Endothelial cell of umbilical vein (primary cell): ENCODE data around the gene NABP1. TPM values are rescaled to one million over a fixed set of nuclear protein-coding genes. Genes with fewer than 3 reads are reported as not detected.

Experiments
- BruUV-seq: library from RNA; stranded (reverse); fragments of 400-500 nt; replicated peaks from 2 replicates; lab custom pipeline; 2021; lab: Mats Ljungman, UMichigan
- CTCF ChIA-PET: fragments of 300-600, 350-600 bp; sonication (Branson Sonifier 250); formaldehyde crosslinking; loops from one replicate; lab custom pipeline; 2021; ENCODE audit warnings: antibody characterized with exemption, inconsistent platforms; lab: Charles Lee
- POLR2A ChIA-PET: fragments of 300-600, 350-600 bp; sonication (Branson Sonifier 250); formaldehyde crosslinking; loops from one replicate; lab custom pipeline; 2021; ENCODE audit warnings: antibody characterized with exemption, inconsistent platforms; lab: Charles Lee
- DNase-seq: peaks from one replicate; pipeline ENCODE4 v3.0.0-alpha.2; 2011; ENCODE audit warnings: low read depth, low spot score
- FAIRE-seq: peaks from 2 replicates; lab custom pipeline; 2011; peaks lifted over from hg19 to GRCh38; lab: Jason Lieb, UNC
- H2AFZ ChIP-seq: 2 replicates; pipeline ENCODE4 v1.6.0; 2012; ENCODE audit warnings: low read depth, low read length, control low read depth, inconsistent platforms
- H3K27ac ChIP-seq: 2 replicates; pipeline ENCODE4 v1.5.1; 2011; ENCODE audit warnings: low read depth, mild to moderate bottlenecking, control low read depth, low read length, moderate library complexity; ENCODE audit not compliant: insufficient read depth
- H3K27me3 ChIP-seq, 2 experiments: 2 replicates each; pipeline versions ENCODE4 v1.6.0 to v1.6.1; 2011; ENCODE audit warnings: low read length in 2 of 2, mixed read lengths in 1 of 2; ENCODE audit not compliant: control insufficient read depth in 2 of 2, insufficient read depth in 2 of 2
- H3K36me3 ChIP-seq, 2 experiments: 2 replicates in 1 of 2; 3 replicates in 1 of 2; pipeline ENCODE4 v1.5.1; 2011; ENCODE audit warnings: low read length in 2 of 2, mild to moderate bottlenecking in 1 of 2, moderate library complexity in 1 of 2; ENCODE audit not compliant: control insufficient read depth in 2 of 2, insufficient read depth in 2 of 2; ENCODE audit errors: extremely low read depth in 1 of 2
- H3K4me1 ChIP-seq: 3 replicates; pipeline ENCODE4 v1.5.1; 2011; ENCODE audit warnings: mild to moderate bottlenecking, low read length; ENCODE audit not compliant: control insufficient read depth, insufficient read depth; ENCODE audit errors: extremely low read depth
- H3K4me2 ChIP-seq: 2 replicates; pipeline ENCODE4 v1.6.1; 2011; ENCODE audit warnings: low read length, control low read depth, mixed read lengths; ENCODE audit not compliant: insufficient read depth
- H3K4me3 ChIP-seq, 3 experiments: fragments of 200-600 bp in 1 of 3; sonication (generic), shearing (Covaris generic) in 1 of 3; replicated peaks in 1 of 3; 2 replicates each; pipeline ENCODE4 v1.5.1; 2011 to 2016; ENCODE audit warnings: control low read depth in 3 of 3, low read length in 3 of 3, mild to moderate bottlenecking in 2 of 3, inconsistent platforms in 1 of 3, low read depth in 1 of 3, moderate library complexity in 1 of 3; ENCODE audit not compliant: insufficient read depth in 1 of 3
- H3K79me2 ChIP-seq: 2 replicates; pipeline ENCODE4 v1.6.0; 2012; ENCODE audit warnings: low read length, inconsistent platforms; ENCODE audit not compliant: control insufficient read depth, insufficient read depth
- H3K9ac ChIP-seq: replicated peaks from 2 replicates; pipeline ENCODE3; 2011; ENCODE audit warnings: low read length, control low read depth; ENCODE audit not compliant: insufficient read depth; ENCODE audit errors: extremely low read depth
- H3K9me1 ChIP-seq: replicated peaks from 3 replicates; pipeline ENCODE4 v1.6.0; 2011; ENCODE audit warnings: mild to moderate bottlenecking, low read length; ENCODE audit not compliant: control insufficient read depth, insufficient read depth; ENCODE audit errors: extremely low read depth
- H3K9me3 ChIP-seq: replicated peaks from 2 replicates; pipeline ENCODE4 v1.5.1; 2012; ENCODE audit warnings: low read length, inconsistent platforms; ENCODE audit not compliant: control insufficient read depth, insufficient read depth
- H4K20me1 ChIP-seq: replicated peaks from 2 replicates; pipeline ENCODE3; 2011; ENCODE audit warnings: mild to moderate bottlenecking, low read length; ENCODE audit not compliant: control insufficient read depth, insufficient read depth; ENCODE audit errors: extremely low read depth
- CTCF ChIP-seq, 2 donors: IDR thresholded peaks; 1 replicate in 1 of 2; 2 replicates in 1 of 2; pipeline ENCODE4 v1.5.1; 2011; ENCODE audit warnings: low read length in 2 of 2, mild to moderate bottlenecking in 2 of 2, moderate library complexity in 2 of 2, control low read depth in 1 of 2, inconsistent platforms in 1 of 2, low read depth in 1 of 2; ENCODE audit not compliant: insufficient read depth in 1 of 2; ENCODE audit errors: extremely low read depth in 1 of 2
- EZH2 ChIP-seq: IDR thresholded peaks from 2 replicates; pipeline ENCODE4 v1.6.1; 2012; ENCODE audit warnings: borderline replicate concordance, low read depth, mild to moderate bottlenecking, moderate library complexity, low read length, inconsistent platforms; ENCODE audit not compliant: severe bottlenecking
- FOS ChIP-seq: IDR thresholded peaks from 2 replicates; pipeline ENCODE4 v1.6.1; 2011; ENCODE audit warnings: mild to moderate bottlenecking, low read length, moderate library complexity, borderline replicate concordance; ENCODE audit not compliant: insufficient read depth
- GATA2 ChIP-seq: IDR thresholded peaks from 2 replicates; pipeline ENCODE4 v1.7.0; 2011; ENCODE audit warnings: low read depth, mild to moderate bottlenecking, moderate library complexity, mixed read lengths, low read length; ENCODE audit not compliant: insufficient read length, insufficient read depth
- JUN ChIP-seq: IDR thresholded peaks from 2 replicates; pipeline ENCODE4 v1.6.1; 2011; ENCODE audit warnings: borderline replicate concordance, low read depth; ENCODE audit not compliant: insufficient read length, insufficient read depth
- MAX ChIP-seq: IDR thresholded peaks from 2 replicates; pipeline ENCODE4 v1.6.1; 2011; ENCODE audit not compliant: insufficient read depth, insufficient read length
- MYC ChIP-seq: IDR thresholded peaks from one replicate; pipeline ENCODE4 v1.6.1; 2011; ENCODE audit warnings: mild to moderate bottlenecking, low read depth, low read length
- POLR2A ChIP-seq: IDR thresholded peaks from 2 replicates; pipeline ENCODE4 v1.6.1; 2012; ENCODE audit warnings: low read depth, mild to moderate bottlenecking, control low read depth, low read length
- POLR2AphosphoS5 ChIP-seq: IDR thresholded peaks from 2 replicates; pipeline ENCODE4 v1.6.1; 2012; ENCODE audit warnings: low read depth, mild to moderate bottlenecking, control low read depth, low read length, moderate library complexity; ENCODE audit not compliant: insufficient read depth
- dilution Hi-C: fragments of 300-500 bp; cut with MboI; formaldehyde crosslinking; loops from one replicate; pipeline ENCODE4 v1.15.0; 2019; ENCODE audit warnings: low sequenced_read_pairs; ENCODE audit not compliant: extremely low pct_ligation_motif_present
- intact Hi-C: fragments of 100-400 bp; cut with micrococcal nuclease; formaldehyde crosslinking; loops from one replicate; pipeline ENCODE4 v1.10.0; 2022
- polyA plus RNA-seq, 4 experiments: library from polyadenylated mRNA; depleted of rRNA in 3 of 4; stranded (reverse) in 3 of 4; unstranded in 1 of 4; fragments of >200 nt; gene quantifications; 2 replicates each; pipeline versions ENCODE4 v1.2.1 to v1.2.3, GENCODE V29; 2011 to 2012; ENCODE audit warnings: missing spikeins in 1 of 4
- total RNA-seq: library from RNA; stranded (reverse); gene quantifications from 2 replicates; pipeline ENCODE4 v1.2.3, GENCODE V29; 2021

The NABP1 gene
- total and polyA plus RNA-seq, 2 donors (not counting 3 experiments of a cell fraction or from before 2014, with no cell fraction given): 14.7 to 47.6 TPM

GRCh38 chr2:191682126-191682525 is 4.2 kb downstream of the NABP1 start:
- peaks cover 4 to 43% of the 10 kb centered on the region in 2 experiments for H3K36me3 ChIP-seq
- no peaks in the 10 kb centered on the region for H3K9me1 ChIP-seq
- no peak overlapping the region for H2AFZ ChIP-seq
- H4K20me1 ChIP-seq: no peaks in the 10 kb centered on the region
- dilution Hi-C loops: no loop called here
- peaks cover 47% of the 10 kb centered on the region for H3K4me1 ChIP-seq
- intact Hi-C loops: loop anchor here (10.0 kb wide), 1 partner anchor 293 kb away; no protein-coding TSS in a partner anchor
- peak overlapping the region; percentile 26 for H3K27ac ChIP-seq
- no TSS peak for BruUV-seq
- no peaks in the 10 kb centered on the region for H3K27me3 ChIP-seq
- no peaks in the 10 kb centered on the region for H3K9me3 ChIP-seq
- ChIA-PET POLR2A (interaction anchor here (1.3 kb wide), 1 partner anchor 8 kb away, joined by 4 read pairs; no protein-coding TSS in a partner anchor), CTCF (interaction anchor here (1.0 to 1.3 kb wide), 3 partner anchors 9 to 116 kb away, joined by 3 to 5 read pairs (median 4); no protein-coding TSS in a partner anchor)
- H3K4me2 ChIP-seq: peak overlapping the region; percentile 99
- FAIRE-seq (no peak), DNase-seq (no peak)
- no peak overlapping the region for H3K9ac ChIP-seq
- H3K4me3 ChIP-seq: no peak overlapping the region
- H3K79me2 ChIP-seq: peaks cover 50% of the 10 kb centered on the region
- TF ChIP-seq POLR2AphosphoS5 (no peak), GATA2 (no peak), POLR2A (no peak), MAX (no peak), FOS (no peak), MYC (no peak), JUN (no peak), CTCF (IDR thresholded peaks at IDR 0.05; ENCODE audit: extremely low read depth in 1 of 2, insufficient read depth in 1 of 2, low read depth in 1 of 2, low read length in 2 of 2) (no peak), EZH2 (no peak)
